GM12878 (cell line): ENCODE measurements around the gene ELMOD3. TPM values are rescaled to one million over a fixed set of nuclear protein-coding genes. Genes with fewer than 3 reads are reported as not detected.

Source experiments
- CBX3 ChIP-seq: fragments of 200-600 bp; sonication (generic); IDR thresholded peaks from 2 replicates; pipeline ENCODE4 v1.6.1; 2016; ENCODE audit warnings: low read depth, borderline replicate concordance
- CBX5 ChIP-seq: sonication (generic); IDR thresholded peaks from 2 replicates; pipeline ENCODE4 v1.6.1; 2016; ENCODE audit warnings: low read depth, moderate library complexity, mild to moderate bottlenecking, inconsistent platforms
- CHD2 ChIP-seq: IDR thresholded peaks from 2 replicates; pipeline ENCODE4 v1.6.1; 2011; ENCODE audit warnings: low read depth, low read length, improper control_type of control experiment, borderline replicate concordance
- CREB1 ChIP-seq: IDR thresholded peaks from 2 replicates; pipeline ENCODE4 v1.6.1; 2012; ENCODE audit warnings: low read depth, mild to moderate bottlenecking, inconsistent platforms
- CREM ChIP-seq: IDR thresholded peaks from 2 replicates; pipeline ENCODE4 v1.6.1; 2014; ENCODE audit warnings: antibody characterized with exemption, low read depth
- CUX1 ChIP-seq: IDR thresholded peaks from 2 replicates; pipeline ENCODE4 v1.6.1; 2012; ENCODE audit warnings: improper control_type of control experiment, low read depth, low read length; ENCODE audit not compliant: insufficient replicate concordance
- DPF2 ChIP-seq: fragments of 450-650 bp; IDR thresholded peaks from 2 replicates; pipeline ENCODE4 v1.6.1; 2017; ENCODE audit warnings: mild to moderate bottlenecking
- FOS ChIP-seq: IDR thresholded peaks from 3 replicates; pipeline ENCODE4 v1.6.1; 2011; ENCODE audit warnings: borderline replicate concordance; ENCODE audit not compliant: insufficient read length; ENCODE audit errors: extremely low read depth
- IKZF2 ChIP-seq, 2 experiments: fragments of 450-650 bp; IDR thresholded peaks; 2 replicates each; pipeline ENCODE4 v1.6.1; 2017; ENCODE audit warnings: mild to moderate bottlenecking in 2 of 2, moderate library complexity in 2 of 2
- IRF4 ChIP-seq: IDR thresholded peaks from 2 replicates; pipeline ENCODE4 v1.6.1; 2011; ENCODE audit warnings: low read depth, low read length
- MLLT1 ChIP-seq: fragments of 450-650 bp; IDR thresholded peaks from 2 replicates; pipeline ENCODE4 v1.6.1; 2016; ENCODE audit warnings: mild to moderate bottlenecking
- MXI1 ChIP-seq: fragments of 150-350 bp; IDR thresholded peaks from 2 replicates; pipeline ENCODE4 v1.6.1; 2011; ENCODE audit warnings: low read depth, mild to moderate bottlenecking, inconsistent platforms, low read length, improper control_type of control experiment
- NBN ChIP-seq: fragments of 450-650 bp; IDR thresholded peaks from 2 replicates; pipeline ENCODE4 v1.6.1; 2016
- NRF1 ChIP-seq: conservative IDR thresholded peaks from 2 replicates; pipeline ENCODE4 v1.6.1; 2011; ENCODE audit warnings: mild to moderate bottlenecking, low read depth, low read length, improper control_type of control experiment
- RB1 ChIP-seq: fragments of 450-650 bp; formaldehyde crosslinking; IDR thresholded peaks from 2 replicates; pipeline ENCODE4 v1.6.1; 2017; ENCODE audit warnings: mild to moderate bottlenecking, borderline replicate concordance
- SIN3A ChIP-seq: IDR thresholded peaks from 2 replicates; pipeline ENCODE4 v1.6.1; 2012; ENCODE audit warnings: low read depth, low read length, improper control_type of control experiment
- SMAD1 ChIP-seq: fragments of 450-650 bp; IDR thresholded peaks from 2 replicates; pipeline ENCODE4 v1.6.1; 2018; ENCODE audit warnings: mild to moderate bottlenecking, low read depth; ENCODE audit not compliant: partially characterized antibody
- TCF3 ChIP-seq: IDR thresholded peaks from 2 replicates; pipeline ENCODE4 v1.6.1; 2012; ENCODE audit warnings: low read depth, mild to moderate bottlenecking, low read length, borderline replicate concordance; ENCODE audit not compliant: insufficient read depth
- ZNF217 ChIP-seq: fragments of 450-650 bp; IDR thresholded peaks from 2 replicates; pipeline ENCODE4 v1.6.1; 2017; ENCODE audit warnings: antibody characterized with exemption, mild to moderate bottlenecking
- polyA plus RNA-seq, 11 experiments: library from polyadenylated mRNA; depleted of rRNA in 4 of 11; unstranded in 6 of 11; stranded (reverse) in 5 of 11; fragments of >200 nt; fragmentation: Nextera tagmentation in 4 of 11; fragmentation: Illumina TruSeq in 1 of 11; extraction: Ambion mirVana in 4 of 11; extraction: Trizol in 1 of 11; gene quantifications; 1 replicate in 1 of 11; 2 replicates in 10 of 11; pipeline versions ENCODE4 v1.2.1 to v1.2.3, GENCODE V29; 2011 to 2016; ENCODE audit warnings: inconsistent platforms in 2 of 11, missing spikeins in 2 of 11, low read depth in 1 of 11
- total RNA-seq, 4 experiments: library from RNA; depleted of rRNA in 3 of 4; stranded (reverse); fragments of >200 nt in 3 of 4; fragmentation: Illumina TruSeq in 1 of 4; extraction: Trizol in 1 of 4; gene quantifications; 2 replicates each; pipeline versions ENCODE4 v1.2.1 to v1.2.3, GENCODE V29; 2013 to 2021
- TF ChIP-seq, protein P1 (sequence below): IDR thresholded peaks from 2 replicates; pipeline ENCODE4 v1.6.1; 2011; ENCODE audit warnings: borderline replicate concordance, low read depth, mild to moderate bottlenecking, moderate library complexity, low read length; ENCODE audit not compliant: insufficient read depth, poor library complexity, severe bottlenecking
- TF ChIP-seq, protein P2 (sequence below): IDR thresholded peaks from 2 replicates; pipeline ENCODE4 v1.6.1; 2012; ENCODE audit warnings: low read depth, low read length, improper control_type of control experiment

The ELMOD3 gene
- total and polyA plus RNA-seq, 10 of the 15 experiments (the other 5 are each of a cell fraction or from before 2014, with no cell fraction given) = 1.2 to 19.1 (median 12.5) TPM

GRCh38 chr2:85354286-85355072, at the start of gene ELMOD3, which contains the start of gene RETSAT (continued):
- TF ChIP-seq CUX1 = peak; percentile 33
- TF ChIP-seq CREM = peak; percentile 79
- no peak for TF ChIP-seq FOS
- TF ChIP-seq IRF4 = peak; percentile 29; the same call in 1 of the 2 replicates
- TF ChIP-seq NRF1 = peak; percentile 66
- peak; percentile 68 for TF ChIP-seq MXI1
- TF ChIP-seq RB1 = no peak
- TF ChIP-seq CREB1 = no peak; the same call in 1 of the 2 replicates
- TF ChIP-seq IKZF2 (IDR thresholded peaks at IDR 0.05) = no peak
- 0 out of 2 replicates have a peak, but pooled peaks have one; percentile 6 for TF ChIP-seq CBX5
- peak; percentile 69; the same call in 1 of the 2 replicates for TF ChIP-seq TCF3
- TF ChIP-seq NBN = peak; percentile 91
- no peak for TF ChIP-seq MLLT1
- TF ChIP-seq CBX3 = no peak
- TF ChIP-seq SMAD1 = no peak
- no peak for TF ChIP-seq DPF2
- TF ChIP-seq, protein P1, sequence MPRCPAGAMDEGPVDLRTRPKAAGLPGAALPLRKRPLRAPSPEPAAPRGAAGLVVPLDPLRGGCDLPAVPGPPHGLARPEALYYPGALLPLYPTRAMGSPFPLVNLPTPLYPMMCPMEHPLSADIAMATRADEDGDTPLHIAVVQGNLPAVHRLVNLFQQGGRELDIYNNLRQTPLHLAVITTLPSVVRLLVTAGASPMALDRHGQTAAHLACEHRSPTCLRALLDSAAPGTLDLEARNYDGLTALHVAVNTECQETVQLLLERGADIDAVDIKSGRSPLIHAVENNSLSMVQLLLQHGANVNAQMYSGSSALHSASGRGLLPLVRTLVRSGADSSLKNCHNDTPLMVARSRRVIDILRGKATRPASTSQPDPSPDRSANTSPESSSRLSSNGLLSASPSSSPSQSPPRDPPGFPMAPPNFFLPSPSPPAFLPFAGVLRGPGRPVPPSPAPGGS = no peak
- TF ChIP-seq ZNF217 = no peak
- peak; percentile 82; the same call in 1 of the 2 replicates for TF ChIP-seq SIN3A
- TF ChIP-seq, protein P2, sequence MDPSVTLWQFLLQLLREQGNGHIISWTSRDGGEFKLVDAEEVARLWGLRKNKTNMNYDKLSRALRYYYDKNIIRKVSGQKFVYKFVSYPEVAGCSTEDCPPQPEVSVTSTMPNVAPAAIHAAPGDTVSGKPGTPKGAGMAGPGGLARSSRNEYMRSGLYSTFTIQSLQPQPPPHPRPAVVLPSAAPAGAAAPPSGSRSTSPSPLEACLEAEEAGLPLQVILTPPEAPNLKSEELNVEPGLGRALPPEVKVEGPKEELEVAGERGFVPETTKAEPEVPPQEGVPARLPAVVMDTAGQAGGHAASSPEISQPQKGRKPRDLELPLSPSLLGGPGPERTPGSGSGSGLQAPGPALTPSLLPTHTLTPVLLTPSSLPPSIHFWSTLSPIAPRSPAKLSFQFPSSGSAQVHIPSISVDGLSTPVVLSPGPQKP = 0 out of 2 replicates have a peak, but pooled peaks have one; percentile 49
- TF ChIP-seq CHD2 = peak; percentile 73
